HG02884 (cell line): ENCODE measurements around the gene NPHP1.
"Not testable (repeated sequence)": the region's sequence is repeated elsewhere in the genome, so short reads cannot be mapped to it uniquely, and the experiment has no call there.

Experiments used
- ATAC-seq: cut with Tn5 transposase; IDR thresholded peaks from one replicate; pipeline ENCODE4 v1.9.1; 2021; ENCODE audit warnings: mild to moderate bottlenecking, moderate library complexity; ENCODE audit not compliant: unreplicated experiment

NPHP1 gene

DNA sequence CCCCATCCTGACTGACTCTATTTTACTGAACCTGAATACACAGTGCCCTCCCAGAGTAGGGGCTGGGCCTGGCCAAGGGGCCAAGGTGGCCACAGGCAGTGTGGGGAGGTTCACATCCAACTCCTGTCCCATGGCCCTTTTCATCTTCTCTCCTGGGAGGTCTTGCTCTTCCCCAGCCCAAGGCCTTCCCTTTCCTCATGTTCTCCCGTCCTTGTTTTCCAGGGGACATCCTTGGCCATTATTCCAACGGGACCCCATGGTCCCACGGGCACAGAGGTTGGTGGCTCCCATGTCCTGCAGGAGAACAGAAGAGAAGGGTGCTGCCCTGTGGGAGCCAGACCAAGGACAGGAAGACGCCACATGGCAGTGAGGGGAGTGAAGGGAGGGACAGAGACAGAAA, 99.6 kb downstream of the NPHP1 start:
- no peak for ATAC-seq

DNA sequence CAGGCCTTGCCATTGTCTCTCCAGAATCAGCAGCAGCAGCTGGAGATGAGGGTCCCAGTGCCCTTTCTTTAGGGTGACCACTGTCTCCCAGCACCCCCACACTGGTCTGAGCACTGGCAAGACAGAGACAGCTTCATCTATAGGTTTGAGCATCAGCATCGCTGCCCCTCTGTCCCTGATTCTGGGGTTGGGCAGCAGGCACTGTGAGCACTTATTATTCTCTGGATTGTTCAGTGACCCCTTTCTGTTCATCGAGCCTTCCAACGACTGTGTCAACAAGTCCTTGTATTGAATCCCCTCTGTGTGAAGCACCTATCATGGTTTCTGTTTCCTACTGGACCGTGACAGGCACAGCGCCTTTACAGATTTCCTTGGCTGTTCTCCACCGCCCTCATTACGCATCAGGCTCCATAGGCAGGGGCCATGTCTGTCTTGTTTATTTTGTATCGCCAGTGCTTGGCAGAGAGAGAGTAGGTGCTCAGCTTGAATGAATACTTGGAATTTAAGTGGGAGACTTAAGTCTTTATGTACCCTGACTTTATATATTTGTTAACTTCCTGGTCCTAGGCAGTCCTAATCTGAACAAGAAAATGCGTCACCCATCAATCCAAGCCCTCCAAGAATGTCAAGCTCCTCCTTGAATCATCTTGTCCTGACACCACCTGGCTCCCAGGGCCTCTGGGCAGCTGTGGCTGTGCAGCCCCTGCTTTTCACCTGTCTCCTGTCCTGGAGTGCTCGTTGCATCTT, 100.6 kb downstream of the NPHP1 start:
- no peak for ATAC-seq

DNA sequence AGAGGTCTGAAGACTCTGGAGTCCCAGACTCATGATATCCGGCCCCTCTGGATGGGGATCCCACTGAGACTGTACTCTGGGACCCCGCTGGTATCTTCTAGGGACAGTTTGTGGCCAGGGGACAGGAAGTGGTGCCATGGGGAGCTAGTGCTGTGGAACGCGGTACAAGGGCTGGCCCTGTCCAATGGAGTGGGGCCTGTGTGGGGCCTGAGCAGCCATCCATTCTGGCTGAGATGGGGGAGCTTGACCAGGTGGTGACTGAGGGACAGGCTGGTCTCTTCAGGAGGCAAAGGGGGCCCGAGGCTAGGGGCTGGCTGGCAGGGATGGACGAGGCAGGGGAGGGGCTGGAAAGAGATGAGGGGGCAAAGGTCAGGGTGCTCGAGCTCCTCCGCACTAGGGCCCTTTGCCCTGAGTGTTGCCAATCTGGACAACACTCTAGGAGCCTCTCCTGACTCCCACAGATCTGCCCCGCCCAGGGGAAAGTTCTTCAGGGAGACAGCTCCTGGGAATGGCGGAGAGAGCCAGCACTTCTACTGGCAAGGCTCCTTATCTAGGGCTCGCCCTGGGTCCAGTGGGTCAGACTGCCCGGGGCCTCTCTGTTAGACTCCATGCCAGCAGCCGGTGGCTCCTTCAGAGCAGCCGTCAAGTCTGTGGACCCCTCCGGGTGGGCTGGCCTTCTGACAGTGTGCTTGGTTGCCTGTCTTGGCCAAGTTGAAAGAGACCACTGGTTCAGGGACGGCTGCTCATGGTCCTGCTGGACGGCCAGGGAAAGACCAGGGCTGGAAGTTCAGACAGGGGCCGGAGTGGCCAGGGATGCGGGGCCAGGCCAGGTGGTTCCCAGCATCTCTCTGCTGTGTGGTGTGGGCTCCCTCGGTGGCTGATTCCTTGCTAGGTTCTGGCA, 101.5 kb downstream of the NPHP1 start:
- no peak for ATAC-seq

DNA sequence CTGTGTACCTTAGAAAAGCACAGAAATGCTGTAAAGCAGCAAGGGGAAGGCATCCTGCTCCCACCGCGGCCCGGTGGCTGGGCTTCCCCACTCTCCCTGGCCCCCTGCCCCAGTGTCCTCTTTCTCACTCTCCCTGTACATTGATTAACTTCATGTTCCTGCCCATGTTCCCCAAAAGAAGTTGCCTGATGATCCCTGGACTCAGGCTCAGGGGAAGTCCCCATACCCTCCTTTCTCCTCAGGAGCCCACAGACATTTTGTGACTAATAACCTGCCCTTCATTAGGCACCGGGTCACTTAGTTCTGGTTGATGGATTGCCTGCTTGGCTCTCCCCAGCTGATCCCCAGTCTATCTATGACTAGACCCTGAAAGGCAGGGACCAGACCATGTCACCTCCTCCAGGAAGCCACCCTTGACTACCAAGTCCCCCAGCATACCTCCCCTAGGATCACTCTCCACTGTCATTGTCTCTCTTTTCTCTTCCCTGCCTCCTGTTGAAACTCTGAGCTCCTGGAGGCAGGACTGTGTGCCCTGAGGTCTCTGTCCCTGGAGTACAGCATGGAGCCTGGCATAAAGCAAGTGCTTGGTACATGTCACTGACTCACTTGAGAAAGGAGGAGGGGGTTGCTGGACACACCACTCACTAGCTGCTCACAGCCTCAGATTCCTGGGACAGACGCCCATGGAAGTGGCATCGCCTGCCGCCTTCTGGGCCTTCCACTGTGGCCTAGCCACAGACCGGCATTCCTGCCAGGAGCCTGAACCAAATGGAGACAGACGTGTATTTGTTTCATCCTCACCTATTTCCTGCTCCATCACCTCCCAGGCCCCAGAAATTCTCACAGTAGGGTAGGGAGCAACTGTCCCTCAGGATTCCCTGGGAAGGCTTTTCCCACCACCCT, 102.7 kb downstream of the NPHP1 start:
- ATAC-seq: no peak

DNA sequence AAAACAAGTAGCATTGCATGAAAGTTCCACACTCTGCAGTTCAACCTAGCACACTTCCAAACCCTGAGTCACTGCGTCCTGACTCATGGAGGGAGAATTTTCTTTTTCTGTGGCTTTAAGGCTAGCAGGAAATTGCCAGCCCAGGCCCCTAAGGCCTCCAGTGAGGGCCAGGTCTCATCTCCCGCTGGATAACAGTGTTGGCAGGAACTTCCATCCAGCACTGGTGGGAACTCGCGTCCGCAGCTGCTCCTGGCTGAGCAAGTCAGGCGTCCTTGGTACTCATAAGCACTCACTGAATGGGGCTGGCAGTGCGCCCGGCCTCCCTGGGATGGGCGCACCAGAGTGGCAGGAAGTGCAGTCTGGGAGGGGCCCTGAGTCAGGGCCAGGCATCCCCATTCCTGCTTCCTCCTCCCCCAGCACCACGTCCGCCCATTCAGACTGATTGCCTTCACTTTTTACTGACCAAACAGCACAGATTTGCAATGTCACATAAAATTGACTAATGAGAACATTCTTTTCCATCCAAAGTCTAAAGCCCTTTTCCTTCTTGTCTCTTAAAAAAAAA, 103.5 kb downstream of the NPHP1 start:
- ATAC-seq: no peak

DNA sequence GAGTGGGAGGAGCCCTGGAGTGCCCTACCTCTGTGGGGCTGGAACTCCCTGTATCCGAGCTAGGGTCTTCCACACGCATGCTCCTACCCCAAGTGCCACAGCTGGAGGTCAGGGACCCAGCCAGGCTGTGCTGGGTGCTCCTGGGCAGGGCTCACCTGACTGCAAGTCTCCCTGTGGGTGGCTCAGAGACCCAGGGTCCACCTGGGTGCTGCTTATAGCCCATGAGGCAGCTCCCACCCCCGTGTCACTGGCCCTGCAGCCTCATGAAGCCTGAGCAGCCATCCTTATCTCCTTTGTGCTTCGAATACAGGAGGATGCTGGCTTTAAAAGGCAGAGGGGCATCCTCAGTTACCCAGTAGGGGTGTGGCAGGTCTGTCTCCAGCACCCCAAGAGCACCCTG, 103.9 kb downstream of the NPHP1 start:
- not testable (repeated sequence) for ATAC-seq

DNA sequence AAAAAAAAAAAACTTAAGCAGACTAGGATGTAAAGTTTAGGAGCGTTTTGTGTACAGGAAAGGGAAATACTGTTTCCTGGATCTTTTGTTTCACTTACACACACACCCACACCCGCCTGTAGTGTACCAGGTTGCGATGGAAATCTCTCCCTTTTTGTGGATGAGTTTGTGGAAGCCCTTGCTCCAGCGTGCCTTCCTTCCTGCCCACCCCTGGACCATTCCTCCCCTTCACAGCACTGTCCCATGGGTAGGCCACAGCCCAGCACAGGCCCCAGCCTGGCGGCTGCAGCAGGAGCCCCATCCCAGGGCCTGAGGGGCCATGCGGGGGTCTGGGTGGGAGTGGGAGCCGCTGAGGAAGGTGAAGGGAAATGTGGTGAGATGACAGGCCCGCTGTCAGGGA, 104.3 kb downstream of the NPHP1 start:
- ATAC-seq: no peak

DNA sequence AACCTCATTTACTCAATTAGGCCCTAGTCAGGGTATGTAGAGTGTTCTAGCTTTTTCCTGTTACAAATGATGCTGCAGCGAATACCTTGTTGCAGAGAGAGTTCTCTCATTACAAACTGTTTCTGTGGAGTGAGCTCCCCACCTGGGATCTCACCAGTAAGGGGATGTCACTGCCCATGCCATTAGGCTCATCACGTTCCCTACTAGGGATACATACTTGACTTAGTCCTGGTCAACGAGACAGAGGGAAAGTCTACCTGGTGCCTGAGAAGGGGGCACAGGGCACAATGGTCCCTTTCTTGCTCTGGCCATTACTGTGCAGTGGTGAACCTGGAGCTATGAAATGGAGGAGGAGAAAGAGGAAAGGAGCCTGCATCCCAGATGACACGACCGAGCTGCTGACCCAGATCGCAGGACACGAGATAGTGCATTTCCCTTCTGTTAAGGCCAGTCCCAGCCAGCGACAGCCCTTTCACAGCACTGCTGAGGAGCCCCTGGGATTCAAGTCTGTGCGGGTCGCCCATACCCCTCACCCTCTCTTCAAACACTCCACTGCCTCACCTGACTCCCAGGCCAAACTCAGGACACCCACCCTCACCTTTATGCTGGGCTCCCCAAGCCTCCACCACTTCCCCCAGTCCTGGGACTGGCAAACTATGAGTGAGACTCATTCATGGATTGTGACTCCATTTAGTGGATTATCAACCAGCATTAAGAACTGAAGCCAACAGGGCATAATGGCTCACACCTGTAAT, 105.2 kb downstream of the NPHP1 start:
- no peak for ATAC-seq

DNA sequence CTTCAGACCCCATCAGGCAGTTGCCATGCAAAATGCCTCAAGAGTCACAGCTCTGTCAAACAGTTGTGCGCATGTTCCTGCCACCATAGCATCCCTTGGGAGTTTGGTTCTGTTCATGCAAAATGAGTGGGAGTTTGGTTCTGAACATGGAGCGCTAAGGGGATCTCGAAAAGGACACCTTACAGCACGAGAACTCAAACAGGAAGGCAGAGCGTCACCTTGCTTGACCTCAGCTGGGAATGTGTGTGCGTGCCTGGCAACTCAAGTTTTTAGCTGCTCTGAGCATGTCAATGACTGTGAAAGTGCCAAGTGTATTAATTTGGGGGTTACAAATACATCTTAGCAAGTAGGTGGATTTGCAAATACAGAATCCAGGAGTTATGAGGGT, 105.8 kb downstream of the NPHP1 start:
- no peak for ATAC-seq

DNA sequence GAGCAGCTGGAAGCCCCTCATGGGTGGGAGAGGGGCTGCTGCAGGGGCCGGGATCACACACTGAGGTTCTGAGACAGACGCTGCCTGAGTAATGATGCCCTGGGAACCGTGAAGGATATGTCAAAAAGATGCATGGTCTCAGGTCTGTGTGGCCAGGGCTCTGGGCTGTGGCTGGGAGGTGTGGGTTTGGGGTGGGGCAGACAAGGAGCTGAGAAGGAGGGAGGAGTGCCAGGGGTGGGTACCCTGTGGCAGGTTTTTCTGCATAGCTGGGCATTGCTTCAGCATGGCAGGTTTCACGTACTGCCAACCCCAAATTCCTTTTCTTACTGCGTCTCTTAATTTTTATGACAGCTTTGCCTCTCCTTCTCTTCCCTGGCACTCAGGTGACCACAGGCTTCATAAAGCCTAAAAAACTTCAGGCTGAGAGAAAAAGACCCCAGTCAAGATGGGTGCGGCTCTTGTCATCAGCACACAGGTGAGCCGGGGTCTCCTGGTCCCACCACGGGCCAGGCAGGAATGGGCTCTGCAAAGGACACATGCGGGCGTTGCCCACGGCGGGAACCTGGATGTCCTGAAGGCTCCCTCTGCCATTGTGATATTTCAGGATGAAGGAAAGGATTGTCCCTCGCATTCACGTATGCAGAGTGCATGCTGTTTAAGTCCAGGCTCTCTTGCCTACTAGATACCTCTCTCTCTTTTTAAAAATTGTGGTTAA, 107.2 kb downstream of the NPHP1 start:
- ATAC-seq: no peak

DNA sequence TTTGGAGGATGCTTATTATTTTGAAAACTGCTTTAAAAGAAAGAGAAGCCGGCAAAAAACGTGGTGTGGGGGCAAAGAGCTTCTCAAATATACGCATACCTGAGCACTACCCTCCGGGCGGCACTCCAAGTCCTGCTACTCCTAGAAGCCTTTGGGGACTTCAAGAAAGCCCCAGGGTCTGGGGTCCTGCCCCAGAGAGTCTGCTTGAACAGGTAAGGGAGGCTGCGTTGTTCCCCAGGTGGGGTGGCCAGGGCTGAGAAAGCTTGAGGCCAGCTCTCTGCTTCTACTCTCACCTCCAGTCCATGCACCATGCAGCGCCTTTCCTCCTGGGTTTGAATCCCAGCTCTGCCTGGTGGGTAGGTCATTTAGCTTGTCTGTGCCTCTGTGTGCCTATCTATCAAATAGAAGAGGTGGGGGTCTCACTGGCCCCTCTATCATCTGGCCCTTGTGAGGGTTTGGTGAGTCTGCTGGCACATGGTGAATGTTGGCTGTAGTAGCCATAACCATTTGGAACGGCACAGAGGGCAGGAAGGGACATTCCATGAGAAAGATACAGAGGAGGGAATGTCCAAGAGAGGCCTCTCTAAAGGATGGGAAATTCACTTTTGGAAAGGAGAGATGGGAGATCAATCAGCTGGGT, 108.7 kb downstream of the NPHP1 start:
- no peak for ATAC-seq

DNA sequence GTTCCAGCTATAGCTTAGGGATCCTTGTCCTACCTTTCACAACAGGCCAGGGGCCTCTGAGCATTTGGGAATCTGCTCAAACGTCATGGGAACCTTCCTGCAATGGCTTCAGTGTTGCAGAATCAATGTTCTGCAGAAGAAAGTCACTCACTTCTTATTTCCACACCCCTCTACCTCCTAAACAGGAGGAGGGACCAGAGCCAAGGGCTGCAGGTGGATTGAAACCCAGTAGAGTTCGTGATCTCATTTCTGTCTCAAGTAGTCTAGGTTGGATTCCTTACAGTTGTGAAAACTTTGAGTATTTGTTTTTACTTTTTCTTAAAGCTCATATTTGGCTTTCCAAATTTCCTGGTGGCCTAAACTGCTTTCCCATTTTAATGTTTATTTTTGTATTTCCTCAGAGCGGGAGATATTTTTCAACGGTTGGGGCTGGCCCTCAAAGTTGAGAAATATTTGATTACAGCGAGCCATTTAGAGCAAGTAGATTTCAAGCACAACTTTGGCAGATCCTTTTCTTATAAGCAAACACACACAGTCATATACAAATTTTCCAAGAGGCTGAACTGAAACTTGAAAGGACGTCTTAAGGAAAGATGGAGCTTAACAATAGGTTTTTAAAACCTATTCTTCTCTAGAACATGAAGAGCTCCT, 109.8 kb downstream of the NPHP1 start:
- not testable (repeated sequence) for ATAC-seq

DNA sequence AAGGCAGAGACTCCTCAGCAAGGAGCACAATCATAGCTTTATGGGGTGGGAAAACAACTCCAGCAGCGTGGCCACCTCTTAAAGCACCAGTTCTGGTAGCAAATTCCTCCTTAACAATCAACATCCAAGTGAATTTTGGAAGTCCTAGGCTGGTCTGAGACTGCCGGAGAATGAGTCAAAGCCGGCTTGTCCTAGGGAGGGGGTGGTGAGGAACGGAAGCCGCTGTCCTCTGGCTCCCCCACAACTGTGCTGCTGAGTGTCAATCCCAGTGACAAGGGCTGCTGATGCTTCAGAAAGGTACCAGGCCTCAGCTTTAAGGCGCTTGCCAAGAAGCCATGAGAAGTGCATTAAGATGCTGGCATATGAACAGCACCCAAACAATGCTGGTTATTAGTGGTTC, 110.9 kb downstream of the NPHP1 start:
- ATAC-seq: not testable (repeated sequence)

DNA sequence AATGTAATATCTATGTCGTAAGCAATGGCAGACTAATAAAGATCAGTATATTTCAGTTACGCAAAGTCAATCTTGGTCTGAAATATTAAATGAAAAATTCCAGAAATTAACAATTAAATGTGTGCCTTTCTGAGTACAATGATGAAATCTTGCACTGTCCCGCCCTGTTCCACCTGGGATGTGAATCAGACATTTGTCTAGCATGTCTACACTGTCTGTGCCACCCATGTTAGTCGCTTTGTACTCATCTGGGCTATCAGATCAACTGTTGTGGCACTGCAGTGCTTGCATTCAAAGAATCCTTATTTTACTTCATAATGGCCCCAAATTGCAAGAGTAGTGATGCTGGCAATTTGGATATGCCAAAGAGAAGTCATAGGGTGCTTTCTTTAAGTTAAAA, 114.6 kb downstream of the NPHP1 start:
- ATAC-seq: not testable (repeated sequence)

DNA sequence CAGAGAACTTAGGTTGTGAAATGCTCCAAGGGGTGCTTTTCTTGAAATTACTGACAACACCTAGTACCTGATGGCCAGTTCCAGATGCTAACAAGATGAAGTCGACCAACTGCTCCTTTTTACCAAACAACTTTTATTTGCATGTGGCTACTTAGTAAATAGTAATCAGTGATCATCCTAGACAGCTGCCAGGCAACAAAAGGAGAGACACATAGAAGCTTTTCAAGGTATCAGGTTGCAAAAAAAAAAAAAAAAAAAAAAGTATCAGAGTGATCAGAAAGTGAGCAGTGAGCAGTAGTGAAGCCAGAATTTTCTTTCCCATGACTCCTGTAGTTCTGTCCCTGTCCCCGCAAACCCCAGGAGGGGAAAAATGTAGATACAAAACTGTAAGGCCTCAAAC, 121.1 kb downstream of the NPHP1 start:
- ATAC-seq: not testable (repeated sequence)

DNA sequence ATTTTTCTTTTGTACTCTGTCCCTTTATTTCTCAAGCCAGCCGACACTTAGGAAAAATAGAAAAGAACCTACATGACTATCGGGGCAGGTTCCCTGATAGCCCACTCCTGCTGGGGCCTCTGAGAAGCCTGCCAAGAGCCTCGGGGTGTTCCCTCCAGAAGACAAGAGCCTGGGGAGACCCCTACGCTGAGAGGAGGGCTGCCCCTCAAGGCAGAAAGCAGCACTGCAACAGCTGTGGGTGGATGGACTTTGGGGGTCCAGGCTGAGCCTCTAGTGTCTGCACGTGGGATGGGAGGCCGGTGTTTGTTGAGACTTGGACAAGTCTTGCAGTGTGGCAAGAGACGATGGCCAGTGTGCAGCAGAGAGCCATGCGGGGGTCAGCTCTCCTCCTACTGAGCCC, 121.7 kb downstream of the NPHP1 start:
- ATAC-seq: not testable (repeated sequence)

DNA sequence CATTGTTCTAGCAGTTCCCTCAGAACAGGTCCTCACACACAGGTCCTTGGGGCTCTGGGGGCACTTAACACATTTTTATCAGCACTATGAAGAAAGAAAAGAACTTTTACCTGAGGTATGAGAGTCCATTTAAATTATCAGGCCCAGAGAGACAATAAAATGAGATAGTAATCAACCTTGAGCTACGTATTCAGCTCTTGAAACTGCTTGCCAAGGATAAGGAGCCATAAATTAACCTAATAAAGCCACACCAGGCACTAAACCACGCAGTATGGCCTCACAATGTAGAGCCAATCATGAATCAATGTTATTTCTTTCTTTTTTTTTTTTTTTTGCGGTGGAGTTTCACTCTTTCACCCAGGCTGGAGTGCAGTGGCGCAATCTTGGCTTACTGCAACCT, 126.7 kb downstream of the NPHP1 start:
- ATAC-seq: not testable (repeated sequence)

DNA sequence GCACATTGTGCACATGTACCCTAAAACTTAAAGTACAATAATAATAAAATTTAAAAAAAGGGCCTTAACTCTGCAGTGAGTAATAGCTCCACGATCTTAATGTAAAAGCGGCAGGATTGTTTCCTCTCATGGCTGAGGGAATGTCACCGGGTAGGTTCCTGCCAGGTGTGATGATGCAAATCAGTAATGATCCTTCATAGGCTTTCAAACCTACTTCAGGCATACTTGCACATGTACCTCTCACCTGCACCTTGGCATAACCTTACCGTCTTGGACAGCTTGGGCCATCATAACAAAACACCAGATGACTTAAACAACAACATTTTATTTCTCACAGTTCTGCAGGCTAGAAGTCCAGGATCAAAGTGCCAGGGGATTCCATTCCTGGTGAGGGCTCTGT, 128.9 kb downstream of the NPHP1 start:
- not testable (repeated sequence) for ATAC-seq
